ENCODE measurements around the gene ARRDC2. TPM values are rescaled to one million over a fixed set of nuclear protein-coding genes. Genes with fewer than 3 reads are reported as not detected.

ARRDC2 gene
- total RNA-seq, 4 donors from 2014 or later, result 18.7 to 77.9 (median 43.1) TPM

- Histone ChIP-seq H3K27me3 (no peaks in the 10 kb centered on the region), H3K4me1 (peaks cover 0 to 4% of the 10 kb centered on the region in 2 donors), H3K9me3 (no peaks in the 10 kb centered on the region), H3K27ac (peak overlapping the region; percentile 67 to 69), H3K4me3 (no peak overlapping the region), H3K36me3 (no peaks in the 10 kb centered on the region)
- TF ChIP-seq POLR2A (IDR thresholded peaks at IDR 0.05) (no peak), CTCF (IDR thresholded peaks at IDR 0.05) (no peak)
- intact Hi-C loops (cut with DNase I; ENCODE audit: low total_unique reads), result no loop called here
- DNase-seq, result peak in 1 of 2 donors; percentile 28
Measured at GRCh38 chr19:18051887-18052286, 43.9 kb downstream of the ARRDC2 start.

- Histone ChIP-seq H3K27me3 (no peaks in the 10 kb centered on the region), H3K27ac (no peak overlapping the region), H3K36me3 (no peaks in the 10 kb centered on the region), H3K4me1 (peaks cover 0 to 4% of the 10 kb centered on the region in 2 donors), H3K4me3 (no peak overlapping the region), H3K9me3 (no peaks in the 10 kb centered on the region)
- no peak for DNase-seq
- intact Hi-C loops (cut with DNase I; ENCODE audit: low total_unique reads), result no loop called here
- TF ChIP-seq POLR2A (IDR thresholded peaks at IDR 0.05) (no peak), CTCF (IDR thresholded peaks at IDR 0.05) (no peak)
Measured at GRCh38 chr19:18053576-18054219, 45.7 kb downstream of the ARRDC2 start.

GRCh38 chr19:18055967-18056366 is 48.0 kb downstream of the ARRDC2 start:
- Histone ChIP-seq H3K9me3 (no peaks in the 10 kb centered on the region), H3K36me3 (no peaks in the 10 kb centered on the region), H3K4me3 (no peak overlapping the region), H3K27ac (no peak overlapping the region), H3K4me1 (peaks cover 0 to 4% of the 10 kb centered on the region in 2 donors), H3K27me3 (no peaks in the 10 kb centered on the region)
- DNase-seq, result no peak
- TF ChIP-seq POLR2A (IDR thresholded peaks at IDR 0.05) (no peak), CTCF (IDR thresholded peaks at IDR 0.05) (no peak)
- intact Hi-C loops (cut with DNase I; ENCODE audit: low total_unique reads), result loop anchor here (5.0 kb wide), 1 partner anchor 49 kb away; the partner anchor contains the start of gene ARRDC2

- no peak overlapping the region for H3K4me3 ChIP-seq
- intact Hi-C loops (cut with DNase I; ENCODE audit: low total_unique reads), result loop anchor here (5.0 kb wide), 1 partner anchor 50 kb away; the partner anchor contains the start of gene ARRDC2
Measured at GRCh38 chr19:18057557-18057956, 49.6 kb downstream of the ARRDC2 start.

More at GRCh38 chr19:18057557-18057956, 49.6 kb downstream of the ARRDC2 start:
- DNase-seq, result peak in 1 of 2 donors; percentile 24
- Histone ChIP-seq H3K36me3 (no peaks in the 10 kb centered on the region), H3K4me1 (no peaks in the 10 kb centered on the region), H3K27ac (peak overlapping the region; percentile 68 to 83), H3K27me3 (no peaks in the 10 kb centered on the region), H3K9me3 (no peaks in the 10 kb centered on the region)
- TF ChIP-seq CTCF (IDR thresholded peaks at IDR 0.05), result no peak
- no peak for TF ChIP-seq POLR2A (IDR thresholded peaks at IDR 0.05)
